Measurements from ENCODE around the gene PFKFB4.
"Not testable (repeated sequence)": the region's sequence is repeated elsewhere in the genome, so short reads cannot be mapped to it uniquely, and the experiment has no call there.

PFKFB4 gene

DNA sequence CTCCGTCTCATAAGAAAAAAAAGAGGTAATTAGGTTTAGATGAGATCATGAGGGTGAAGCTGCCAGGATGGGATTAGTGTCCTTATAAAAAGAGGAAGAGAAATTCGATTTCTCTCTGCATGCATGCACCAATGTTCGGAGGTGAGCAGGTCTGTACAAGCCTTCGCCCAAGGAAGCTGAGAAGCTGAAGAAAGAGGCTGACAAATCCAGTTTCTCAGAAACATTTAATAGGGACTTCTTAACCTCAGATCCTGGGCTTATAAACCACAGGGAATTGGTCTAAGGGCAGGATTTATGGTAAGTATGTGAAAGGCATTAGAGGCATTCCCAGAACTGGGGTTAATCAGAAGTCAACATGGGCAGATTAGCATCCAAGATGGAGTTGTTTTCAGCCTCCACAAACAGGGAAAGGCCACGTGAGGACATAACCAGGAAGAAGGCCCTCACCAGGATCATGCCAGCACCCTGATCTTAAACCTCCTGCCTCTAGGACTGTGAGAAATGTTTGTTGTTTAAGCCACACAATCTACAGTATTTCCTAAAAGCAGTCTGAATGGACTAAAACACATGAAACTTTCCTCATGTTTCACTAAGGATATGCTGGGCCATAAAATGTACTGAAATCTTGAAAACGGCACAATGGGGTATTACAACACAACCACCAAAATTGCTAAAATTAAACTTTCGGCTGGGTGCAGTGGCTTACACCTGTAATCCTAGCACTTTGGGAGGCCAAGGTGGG is 64.0 kb downstream of the PFKFB4 start:
- POLR2A ChIA-PET, result no interaction called here
- DNase-seq (ENCODE audit: extremely low spot score), result no peak
- no peak for TF ChIP-seq ARNT (IDR thresholded peaks at IDR 0.05)
- TF ChIP-seq L3MBTL2 (conservative IDR thresholded peaks at IDR 0.05), result 0 out of 2 replicates have a peak, but pooled peaks have one; percentile 31
- CTCF ChIA-PET, result interaction anchor here (0.6 kb wide), 1 partner anchor 92 kb away, joined by 4 read pairs; no protein-coding TSS in a partner anchor

DNA sequence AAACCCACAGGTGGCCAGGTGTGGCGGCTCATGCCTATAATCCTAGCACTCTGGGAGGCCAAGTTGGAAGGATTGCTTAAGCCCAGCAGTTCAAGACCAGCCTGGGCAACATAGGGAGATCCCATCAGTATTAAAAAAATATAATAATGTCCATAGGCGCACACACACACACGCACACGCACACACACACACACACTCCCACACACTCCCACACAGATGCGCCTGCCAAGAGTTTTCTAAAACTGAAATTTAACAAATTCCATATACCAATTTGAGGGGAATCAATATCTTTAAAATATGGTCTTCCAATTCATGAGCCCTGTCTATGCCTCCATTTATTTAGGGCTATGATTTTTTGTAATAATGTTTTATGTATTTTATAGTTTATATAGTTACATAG is 69.7 kb downstream of the PFKFB4 start:
- no peak for DNase-seq (ENCODE audit: extremely low spot score)
- ChIA-PET CTCF (no interaction called here), POLR2A (no interaction called here)
- TF ChIP-seq NFRKB (IDR thresholded peaks at IDR 0.05), result no peak
- no peak for TF ChIP-seq CTBP1 (IDR thresholded peaks at IDR 0.05; ENCODE audit: borderline replicate concordance)
- no peak for TF ChIP-seq L3MBTL2 (conservative IDR thresholded peaks at IDR 0.05)
- TF ChIP-seq HDGF (IDR thresholded peaks at IDR 0.05; ENCODE audit: borderline replicate concordance), result no peak
- TF ChIP-seq LEF1 (IDR thresholded peaks at IDR 0.05; ENCODE audit: borderline replicate concordance), result no peak
- TF ChIP-seq ZNF384 (IDR thresholded peaks at IDR 0.05), result no peak
- no peak for TF ChIP-seq SP1 (IDR thresholded peaks at IDR 0.05)
- TF ChIP-seq ELF4 (IDR thresholded peaks at IDR 0.05), result no peak

DNA sequence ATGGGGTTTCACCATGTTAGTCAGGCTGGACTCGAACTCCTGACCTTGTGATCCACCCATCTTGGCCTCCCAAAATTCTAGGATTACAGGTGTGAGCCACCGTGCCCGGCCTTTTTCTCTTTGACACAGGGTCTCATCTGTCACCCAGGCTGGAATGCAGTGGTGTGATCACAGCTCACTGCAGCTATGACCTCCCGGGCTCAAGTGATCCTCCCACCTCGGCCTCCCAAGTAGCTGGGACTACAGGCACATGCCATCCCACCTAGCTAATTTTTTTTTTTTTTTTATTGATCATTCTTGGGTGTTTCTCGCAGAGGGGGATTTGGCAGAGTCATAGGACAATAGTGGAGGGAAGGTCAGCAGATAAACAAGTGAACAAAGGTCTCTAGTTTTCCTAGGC is 73.8 kb downstream of the PFKFB4 start:
- CTCF ChIA-PET; DNase-seq (ENCODE audit: extremely low spot score): not testable (repeated sequence)
- POLR2A ChIA-PET, result interaction anchor here (2.5 kb wide), 1 partner anchor 10 kb away, joined by 12 read pairs; no protein-coding TSS in a partner anchor

DNA sequence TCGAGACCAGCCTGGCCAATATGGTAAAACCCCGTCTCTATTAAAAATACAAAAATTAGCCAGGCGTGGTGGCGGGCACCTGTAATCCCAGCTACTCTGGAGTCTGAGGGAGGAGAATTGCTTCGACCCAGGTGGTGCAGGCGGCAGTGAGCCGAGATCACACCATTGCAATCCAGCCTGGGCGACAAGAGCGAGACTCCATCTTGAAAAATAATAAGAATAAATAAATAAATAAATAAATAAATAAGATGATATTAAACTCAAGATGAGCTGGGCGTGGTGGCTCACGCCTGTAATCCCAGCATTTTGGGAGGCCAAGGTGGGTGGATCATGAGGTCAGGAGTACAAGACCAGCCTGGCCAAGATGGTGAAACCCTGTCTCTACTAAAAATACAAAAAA is 75.7 kb downstream of the PFKFB4 start:
- DNase-seq (ENCODE audit: extremely low spot score); CTCF ChIA-PET; POLR2A ChIA-PET: not testable (repeated sequence)

DNA sequence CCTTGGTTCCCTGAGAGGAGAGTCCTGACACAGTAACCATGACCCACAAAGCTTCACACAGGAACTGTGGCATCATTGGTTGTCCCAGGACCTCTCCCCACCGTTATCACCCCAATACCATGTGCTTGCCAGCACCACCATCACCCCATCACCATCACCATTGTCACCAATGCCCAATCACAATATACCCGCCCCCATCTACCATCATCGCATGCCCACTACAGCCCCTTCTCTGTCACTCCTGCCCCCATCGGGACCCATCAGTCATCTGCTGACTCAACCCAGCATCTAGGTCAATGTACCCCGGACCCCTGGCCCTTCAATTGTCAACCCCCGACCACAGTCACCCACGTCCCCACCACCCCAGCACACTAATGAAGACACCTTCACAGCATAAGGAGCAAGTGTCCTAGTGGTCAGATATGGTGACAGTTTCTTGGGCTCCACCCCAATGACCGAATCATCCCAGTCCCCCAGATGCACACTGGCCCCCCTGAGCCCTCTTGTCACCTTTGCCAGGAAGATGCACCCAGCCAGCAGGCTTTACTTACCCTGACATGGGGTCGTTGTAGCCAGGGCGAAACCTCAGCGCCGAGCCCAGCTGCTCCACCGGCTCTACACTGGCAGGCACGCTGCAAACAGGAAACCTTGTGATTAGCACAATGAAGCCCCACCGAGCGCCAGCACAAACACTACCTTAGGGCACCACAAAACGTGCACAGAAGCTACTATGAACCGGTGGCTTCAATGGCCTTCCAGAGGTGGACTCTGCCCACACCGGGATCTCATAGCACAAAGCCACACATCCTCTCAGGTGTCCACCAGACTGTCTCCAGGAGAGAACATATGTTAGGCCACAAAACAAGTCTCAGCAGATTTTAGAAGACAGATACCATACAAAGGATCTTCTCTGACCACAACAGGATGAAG is 77.7 kb downstream of the PFKFB4 start:
- ChIA-PET POLR2A (no interaction called here), CTCF (no interaction called here)
- TF ChIP-seq FOXM1 (IDR thresholded peaks at IDR 0.05; ENCODE audit: borderline replicate concordance) (no peak), HDGF (IDR thresholded peaks at IDR 0.05; ENCODE audit: borderline replicate concordance) (no peak), FOXA1 (IDR thresholded peaks at IDR 0.05) (no peak), TARDBP (IDR thresholded peaks at IDR 0.05) (no peak), CTBP1 (IDR thresholded peaks at IDR 0.05; ENCODE audit: borderline replicate concordance) (no peak), ZNF384 (IDR thresholded peaks at IDR 0.05) (no peak), LEF1 (IDR thresholded peaks at IDR 0.05; ENCODE audit: borderline replicate concordance) (no peak), SP1 (IDR thresholded peaks at IDR 0.05) (no peak), L3MBTL2 (conservative IDR thresholded peaks at IDR 0.05) (no peak), ELF4 (IDR thresholded peaks at IDR 0.05) (no peak), BHLHE40 (IDR thresholded peaks at IDR 0.05; ENCODE audit: borderline replicate concordance) (no peak), FOXK2 (IDR thresholded peaks at IDR 0.05) (no peak), ARNT (IDR thresholded peaks at IDR 0.05) (no peak), NFRKB (IDR thresholded peaks at IDR 0.05) (no peak), SUZ12 (IDR thresholded peaks at IDR 0.05) (no peak)
- TF ChIP-seq, protein P1, sequence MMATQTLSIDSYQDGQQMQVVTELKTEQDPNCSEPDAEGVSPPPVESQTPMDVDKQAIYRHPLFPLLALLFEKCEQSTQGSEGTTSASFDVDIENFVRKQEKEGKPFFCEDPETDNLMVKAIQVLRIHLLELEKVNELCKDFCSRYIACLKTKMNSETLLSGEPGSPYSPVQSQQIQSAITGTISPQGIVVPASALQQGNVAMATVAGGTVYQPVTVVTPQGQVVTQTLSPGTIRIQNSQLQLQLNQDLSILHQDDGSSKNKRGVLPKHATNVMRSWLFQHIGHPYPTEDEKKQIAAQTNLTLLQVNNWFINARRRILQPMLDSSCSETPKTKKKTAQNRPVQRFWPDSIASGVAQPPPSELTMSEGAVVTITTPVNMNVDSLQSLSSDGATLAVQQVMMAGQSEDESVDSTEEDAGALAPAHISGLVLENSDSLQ (IDR thresholded peaks at IDR 0.05), result no peak
- peak; percentile 3 for DNase-seq (ENCODE audit: extremely low spot score)

DNA sequence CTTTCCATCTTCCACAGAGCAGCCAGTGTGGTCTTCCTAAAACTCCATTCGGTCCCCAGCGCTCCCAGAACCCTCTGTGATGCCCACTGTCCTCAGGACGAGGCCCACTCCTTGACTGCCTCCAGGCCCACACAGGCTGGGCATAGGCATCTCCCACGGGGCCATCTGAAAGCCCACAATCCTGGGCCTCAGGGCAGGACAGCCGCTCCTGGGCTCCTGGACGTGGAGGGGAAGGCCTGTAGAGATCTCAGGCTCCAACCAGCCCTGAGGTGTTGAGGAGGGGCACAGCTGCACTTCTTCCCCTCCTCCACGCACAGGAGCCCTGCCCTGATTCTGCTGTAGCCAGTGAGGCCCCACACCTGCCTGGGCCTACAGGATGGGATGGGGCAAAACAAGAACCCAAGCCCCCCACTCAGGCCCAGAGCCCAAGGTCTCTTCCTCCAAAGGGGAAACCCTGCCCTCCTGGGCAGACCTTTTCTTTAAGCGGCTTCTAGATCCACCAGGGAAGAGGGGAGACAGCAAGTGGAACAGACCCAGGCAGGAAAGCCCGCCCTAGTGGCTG is 78.6 kb downstream of the PFKFB4 start:
- ChIA-PET CTCF (no interaction called here), POLR2A (no interaction called here)
- TF ChIP-seq HDGF (IDR thresholded peaks at IDR 0.05; ENCODE audit: borderline replicate concordance) (no peak), TARDBP (IDR thresholded peaks at IDR 0.05) (no peak), LEF1 (IDR thresholded peaks at IDR 0.05; ENCODE audit: borderline replicate concordance) (no peak), BHLHE40 (IDR thresholded peaks at IDR 0.05; ENCODE audit: borderline replicate concordance) (no peak), FOXK2 (IDR thresholded peaks at IDR 0.05) (no peak)
- DNase-seq (ENCODE audit: extremely low spot score), result peak; percentile 0

DNA sequence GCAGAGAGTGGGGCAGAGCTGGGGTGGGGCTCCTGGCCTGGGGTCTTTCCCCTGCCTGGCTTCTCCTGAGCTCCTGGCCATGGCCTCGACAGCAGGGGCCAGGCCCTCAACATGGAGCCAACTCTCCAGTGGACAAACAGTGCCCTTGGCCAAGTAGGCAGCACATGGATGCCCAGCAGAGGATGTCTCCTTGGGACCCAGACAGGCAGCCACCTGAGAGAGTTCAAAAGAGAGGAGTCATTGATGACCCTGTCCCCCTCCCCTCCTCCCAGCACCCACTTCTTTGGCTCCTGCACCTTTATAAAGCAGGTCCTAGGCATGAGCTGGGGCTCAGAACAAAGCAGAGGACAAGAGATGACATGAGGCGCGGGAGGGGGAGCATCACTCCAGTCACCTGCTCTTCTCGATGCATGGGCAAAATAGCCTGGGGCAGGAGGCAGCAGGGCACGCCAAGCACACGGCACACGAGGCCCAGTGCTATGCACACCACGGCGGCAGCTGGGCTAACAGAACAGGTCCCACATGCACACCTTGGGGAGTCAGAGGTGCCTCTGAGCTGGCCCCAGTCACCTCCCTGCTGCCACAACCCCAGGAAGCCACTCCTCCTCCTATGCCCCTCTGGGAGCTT is 80.1 kb downstream of the PFKFB4 start:
- TF ChIP-seq ZNF384 (IDR thresholded peaks at IDR 0.05) (no peak), HDGF (IDR thresholded peaks at IDR 0.05; ENCODE audit: borderline replicate concordance) (no peak), L3MBTL2 (conservative IDR thresholded peaks at IDR 0.05) (no peak), ELF4 (IDR thresholded peaks at IDR 0.05) (no peak), FOXK2 (IDR thresholded peaks at IDR 0.05) (no peak), LEF1 (IDR thresholded peaks at IDR 0.05; ENCODE audit: borderline replicate concordance) (no peak), ARNT (IDR thresholded peaks at IDR 0.05) (no peak), TARDBP (IDR thresholded peaks at IDR 0.05) (no peak), NFRKB (IDR thresholded peaks at IDR 0.05) (no peak)
- ChIA-PET CTCF (interaction anchor here (0.6 kb wide), 1 partner anchor 69 kb away, joined by 3 read pairs; no protein-coding TSS in a partner anchor), POLR2A (interaction anchor here (0.6 kb wide), 1 partner anchor 790 kb away, joined by 3 read pairs; no protein-coding TSS in a partner anchor)
- DNase-seq (ENCODE audit: extremely low spot score), result no peak
